Right lobe of liver (tissue), 4 donors: ENCODE results near the gene NKX6-1.

Experiments used
- POLR2A ChIP-seq: fragments of 450-650 bp; IDR thresholded peaks from one replicate; pipeline ENCODE4 v1.6.1; 2017; ENCODE audit warnings: antibody characterized with exemption, mild to moderate bottlenecking
- TF ChIP-seq, protein P1 (sequence below), 4 donors: fragments of 200-600 bp in 3 of 4; fragments of 450-650 bp in 1 of 4; IDR thresholded peaks; one replicate each; pipeline versions ENCODE4 v1.5.1 to v1.8.0; 2016 to 2022; ENCODE audit warnings: antibody characterized with exemption in 4 of 4, mild to moderate bottlenecking in 2 of 4
- donor health status: DM: no; HTN: no; CAD: no.
- donor health status: DM: no; HTN: no; CAD: no.
- donor health status: DM: no; HTN: yes; CAD: no.

DNA sequence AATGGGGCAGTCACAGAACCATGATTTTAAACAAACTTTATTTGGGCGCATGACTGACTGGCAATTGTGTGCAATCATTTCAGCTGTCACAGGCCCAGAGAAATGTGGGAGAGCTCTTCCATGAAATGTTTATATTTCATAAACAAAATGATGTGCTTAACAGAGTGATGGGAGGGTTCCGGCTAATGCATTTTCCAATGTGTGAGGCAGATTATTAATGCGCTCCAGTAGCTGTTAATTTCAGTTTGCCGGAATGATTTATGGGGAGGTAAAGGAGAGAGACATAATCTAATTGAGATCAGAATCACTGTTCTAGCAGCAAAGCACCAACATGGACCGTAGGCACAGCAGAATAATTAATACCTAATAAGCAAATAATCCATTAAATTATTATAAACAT lies 55.6 kb downstream of the NKX6-1 start:
- TF ChIP-seq, protein P1, sequence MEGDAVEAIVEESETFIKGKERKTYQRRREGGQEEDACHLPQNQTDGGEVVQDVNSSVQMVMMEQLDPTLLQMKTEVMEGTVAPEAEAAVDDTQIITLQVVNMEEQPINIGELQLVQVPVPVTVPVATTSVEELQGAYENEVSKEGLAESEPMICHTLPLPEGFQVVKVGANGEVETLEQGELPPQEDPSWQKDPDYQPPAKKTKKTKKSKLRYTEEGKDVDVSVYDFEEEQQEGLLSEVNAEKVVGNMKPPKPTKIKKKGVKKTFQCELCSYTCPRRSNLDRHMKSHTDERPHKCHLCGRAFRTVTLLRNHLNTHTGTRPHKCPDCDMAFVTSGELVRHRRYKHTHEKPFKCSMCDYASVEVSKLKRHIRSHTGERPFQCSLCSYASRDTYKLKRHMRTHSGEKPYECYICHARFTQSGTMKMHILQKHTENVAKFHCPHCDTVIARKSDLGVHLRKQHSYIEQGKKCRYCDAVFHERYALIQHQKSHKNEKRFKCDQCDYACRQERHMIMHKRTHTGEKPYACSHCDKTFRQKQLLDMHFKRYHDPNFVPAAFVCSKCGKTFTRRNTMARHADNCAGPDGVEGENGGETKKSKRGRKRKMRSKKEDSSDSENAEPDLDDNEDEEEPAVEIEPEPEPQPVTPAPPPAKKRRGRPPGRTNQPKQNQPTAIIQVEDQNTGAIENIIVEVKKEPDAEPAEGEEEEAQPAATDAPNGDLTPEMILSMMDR (IDR thresholded peaks at IDR 0.05): no peak
- TF ChIP-seq POLR2A: no peak
